HEK293 (cell line): ENCODE measurements around the gene BLTP3A.
A peak's percentile ranks its signal among the peaks of the same experiment; 100 is the strongest.

Source experiments
- BCL6B ChIP-seq: fragments of 450-650 bp; formaldehyde crosslinking; IDR thresholded peaks from 2 replicates; pipeline ENCODE4 v1.5.1; 2017; ENCODE audit warnings: missing biosample characterization, missing genetic modification characterization
- FEZF1 ChIP-seq: fragments of 450-650 bp; formaldehyde crosslinking; IDR thresholded peaks from 2 replicates; pipeline ENCODE4 v1.5.1; 2016; ENCODE audit warnings: missing biosample characterization, missing genetic modification characterization
- GLI4 ChIP-seq: fragments of 450-650 bp; formaldehyde crosslinking; IDR thresholded peaks from 2 replicates; pipeline ENCODE4 v1.5.1; 2016; ENCODE audit warnings: missing biosample characterization, missing genetic modification characterization
- GLIS2 ChIP-seq: fragments of 450-650 bp; formaldehyde crosslinking; IDR thresholded peaks from 2 replicates; pipeline ENCODE4 v1.5.1; 2016; ENCODE audit warnings: missing biosample characterization, missing genetic modification characterization
- MZF1 ChIP-seq: fragments of 450-650 bp; formaldehyde crosslinking; IDR thresholded peaks from 2 replicates; pipeline ENCODE4 v1.5.1; 2017; ENCODE audit warnings: missing biosample characterization, missing genetic modification characterization, borderline replicate concordance
- OVOL3 ChIP-seq: fragments of 450-650 bp; formaldehyde crosslinking; IDR thresholded peaks from 2 replicates; pipeline ENCODE4 v1.5.1; 2016; ENCODE audit warnings: missing biosample characterization, missing genetic modification characterization
- PRDM1 ChIP-seq: fragments of 450-650 bp; formaldehyde crosslinking; IDR thresholded peaks from 2 replicates; pipeline ENCODE4; 2016; ENCODE audit warnings: missing biosample characterization, missing genetic modification characterization
- RBAK ChIP-seq: fragments of 450-650 bp; formaldehyde crosslinking; IDR thresholded peaks from 2 replicates; pipeline ENCODE4 v1.5.1; 2016; ENCODE audit warnings: missing biosample characterization, missing genetic modification characterization
- REST ChIP-seq: fragments of 450-650 bp; formaldehyde crosslinking; IDR thresholded peaks from 2 replicates; pipeline ENCODE4 v1.5.1; 2016; ENCODE audit warnings: missing biosample characterization, missing genetic modification characterization
- TRIM28 ChIP-seq: IDR thresholded peaks from 2 replicates; pipeline ENCODE4 v1.6.1; 2011; ENCODE audit warnings: low read length, control low read depth, borderline replicate concordance
- YY1 ChIP-seq: fragments of 450-650 bp; formaldehyde crosslinking; IDR thresholded peaks from 2 replicates; pipeline ENCODE4 v1.5.1; 2018; ENCODE audit warnings: missing biosample characterization, missing genetic modification characterization
- YY2 ChIP-seq: fragments of 450-650 bp; formaldehyde crosslinking; IDR thresholded peaks from 2 replicates; pipeline ENCODE4 v1.5.1; 2016; ENCODE audit warnings: missing biosample characterization, missing genetic modification characterization
- ZBTB11 ChIP-seq: fragments of 450-650 bp; formaldehyde crosslinking; conservative IDR thresholded peaks from 2 replicates; pipeline ENCODE4 v1.5.1; 2016; ENCODE audit warnings: low read depth, missing biosample characterization, missing genetic modification characterization
- ZBTB6 ChIP-seq: fragments of 450-650 bp; formaldehyde crosslinking; IDR thresholded peaks from 2 replicates; pipeline ENCODE4 v1.5.1; 2017; ENCODE audit warnings: missing biosample characterization, missing genetic modification characterization
- ZNF114 ChIP-seq: fragments of 450-650 bp; formaldehyde crosslinking; IDR thresholded peaks from 2 replicates; pipeline ENCODE4 v1.5.0; 2017; ENCODE audit warnings: missing biosample characterization, missing genetic modification characterization
- ZNF138 ChIP-seq: fragments of 450-650 bp; formaldehyde crosslinking; IDR thresholded peaks from 2 replicates; pipeline ENCODE4 v1.5.1; 2016; ENCODE audit warnings: missing biosample characterization, missing genetic modification characterization, borderline replicate concordance
- ZNF175 ChIP-seq: fragments of 450-650 bp; formaldehyde crosslinking; IDR thresholded peaks from 2 replicates; pipeline ENCODE4 v1.5.1; 2016; ENCODE audit warnings: missing biosample characterization, missing genetic modification characterization
- ZNF184 ChIP-seq: fragments of 450-650 bp; IDR thresholded peaks from 2 replicates; pipeline ENCODE4 v1.5.1; 2018; ENCODE audit warnings: missing biosample characterization, mild to moderate bottlenecking, missing genetic modification characterization
- ZNF266 ChIP-seq: fragments of 450-650 bp; formaldehyde crosslinking; IDR thresholded peaks from 2 replicates; pipeline ENCODE4 v1.5.1; 2016; ENCODE audit warnings: missing biosample characterization, missing genetic modification characterization, low read depth
- ZNF398 ChIP-seq: fragments of 450-650 bp; formaldehyde crosslinking; IDR thresholded peaks from 2 replicates; pipeline ENCODE4 v1.5.1; 2017; ENCODE audit warnings: missing biosample characterization, missing genetic modification characterization
- ZNF513 ChIP-seq: fragments of 450-650 bp; IDR thresholded peaks from 2 replicates; pipeline ENCODE4 v1.5.1; 2018; ENCODE audit warnings: missing biosample characterization, missing genetic modification characterization
- ZNF544 ChIP-seq: fragments of 450-650 bp; formaldehyde crosslinking; IDR thresholded peaks from 2 replicates; pipeline ENCODE4 v1.5.0; 2017; ENCODE audit warnings: missing biosample characterization, missing genetic modification characterization
- ZNF658 ChIP-seq: fragments of 450-650 bp; formaldehyde crosslinking; IDR thresholded peaks from 2 replicates; pipeline ENCODE4; 2016; ENCODE audit warnings: missing biosample characterization, missing genetic modification characterization
- ZNF785 ChIP-seq: fragments of 450-650 bp; formaldehyde crosslinking; IDR thresholded peaks from 2 replicates; pipeline ENCODE4 v1.5.1; 2016; ENCODE audit warnings: missing biosample characterization, missing genetic modification characterization
- ZSCAN18 ChIP-seq: fragments of 450-650 bp; formaldehyde crosslinking; IDR thresholded peaks from 2 replicates; pipeline ENCODE4 v1.5.1; 2016; ENCODE audit warnings: missing biosample characterization, missing genetic modification characterization

BLTP3A gene

GRCh38 chr6:34791701-34792604, at the start of gene BLTP3A (continued):
- TF ChIP-seq TRIM28 (0 out of 2 replicates have a peak, but pooled peaks have one; percentile 41), ZNF658 (tag by site-specific recombination) (no peak), ZNF513 (no peak), MZF1 (tag by site-specific recombination) (no peak), ZBTB6 (tag by site-specific recombination) (no peak), YY1 (tag by site-specific recombination) (peak; percentile 41; the same call in 1 of the 2 replicates), ZNF398 (tag by site-specific recombination) (no peak), ZNF175 (tag by site-specific recombination) (no peak), PRDM1 (tag by site-specific recombination) (no peak), ZNF138 (tag by site-specific recombination) (no peak), ZSCAN18 (tag by site-specific recombination) (no peak), BCL6B (tag by site-specific recombination) (no peak), REST (tag by site-specific recombination) (0 out of 2 replicates have a peak, but pooled peaks have one; percentile 13), ZNF544 (tag by site-specific recombination) (no peak), ZNF184 (tag by site-specific recombination) (no peak), YY2 (tag by site-specific recombination) (0 out of 2 replicates have a peak, but pooled peaks have one; percentile 25), ZNF266 (no peak), GLIS2 (tag by site-specific recombination) (peak; percentile 91), ZNF114 (no peak), ZBTB11 (tag by site-specific recombination) (peak; percentile 71), RBAK (tag by site-specific recombination) (no peak), GLI4 (tag by site-specific recombination) (no peak), ZNF785 (tag by site-specific recombination) (no peak), OVOL3 (tag by site-specific recombination) (no peak), FEZF1 (tag by site-specific recombination) (no peak)
